H1 (cell line): ENCODE measurements around the gene RIN2. TPM values are rescaled to one million over a fixed set of nuclear protein-coding genes. Genes with fewer than 3 reads are reported as not detected.

Experiments
- CTCF ChIA-PET: fragments of 300-600 bp; sonication (Branson Sonifier 250); formaldehyde crosslinking; loops from one replicate; lab custom pipeline; 2021; ENCODE audit not compliant: partially characterized antibody; lab: Charles Lee
- POLR2A ChIA-PET: fragments of 300-600 bp; sonication (Branson Sonifier 250); formaldehyde crosslinking; loops from one replicate; lab custom pipeline; 2021; ENCODE audit warnings: inconsistent platforms; ENCODE audit not compliant: partially characterized antibody; lab: Charles Lee
- DNase-seq, 2 experiments: peaks; one replicate each; pipeline versions ENCODE4 v3.0.0 to v3.0.0-alpha.2; 2010 to 2022; ENCODE audit warnings: low spot score in 2 of 2, low read depth in 1 of 2, mixed read lengths in 1 of 2
- FAIRE-seq: peaks from 2 replicates; lab custom pipeline; 2011; peaks lifted over from hg19 to GRCh38; lab: Jason Lieb, UNC
- H2AFZ ChIP-seq: 2 replicates; pipeline ENCODE4 v1.8.1; 2012; ENCODE audit warnings: low read length, inconsistent platforms
- H2AK5ac ChIP-seq: 2 replicates; pipeline ENCODE4 v1.6.1; 2013; ENCODE audit warnings: low read depth, low read length
- H2BK120ac ChIP-seq: replicated peaks from 2 replicates; pipeline ENCODE3; 2013; ENCODE audit warnings: low read depth, low read length, inconsistent platforms
- H2BK12ac ChIP-seq: 2 replicates; pipeline ENCODE4 v1.6.1; 2013; ENCODE audit warnings: low read depth, low read length
- H2BK15ac ChIP-seq: 2 replicates; pipeline ENCODE4 v1.6.1; 2013; ENCODE audit warnings: low read length
- H2BK20ac ChIP-seq: 2 replicates; pipeline ENCODE4 v1.6.1; 2013; ENCODE audit warnings: low read length
- H2BK5ac ChIP-seq: 2 replicates; pipeline ENCODE4 v1.6.1; 2013; ENCODE audit warnings: low read depth, low read length
- H3K14ac ChIP-seq: 2 replicates; pipeline ENCODE4 v1.6.1; 2013; ENCODE audit warnings: inconsistent platforms; ENCODE audit not compliant: insufficient read length
- H3K18ac ChIP-seq: 2 replicates; pipeline ENCODE4 v1.6.1; 2013; ENCODE audit warnings: low read length; ENCODE audit errors: extremely low read depth
- H3K23ac ChIP-seq: 2 replicates; pipeline ENCODE4 v1.6.1; 2013; ENCODE audit warnings: inconsistent platforms; ENCODE audit not compliant: insufficient read length
- H3K23me2 ChIP-seq: 2 replicates; pipeline ENCODE4 v1.6.1; 2013; ENCODE audit warnings: low read depth, low read length
- H3K27ac ChIP-seq: 2 replicates; pipeline ENCODE4 v1.6.1; 2011; ENCODE audit warnings: low read depth, low read length, inconsistent platforms
- H3K27me3 ChIP-seq, 4 experiments: replicated peaks in 1 of 4; 1 replicate in 1 of 4; 2 replicates in 3 of 4; pipeline versions ENCODE4 v1.6.1 to v1.8.1; 2011 to 2013; ENCODE audit warnings: low read length in 3 of 4, mild to moderate bottlenecking in 3 of 4, inconsistent platforms in 2 of 4, mixed read lengths in 2 of 4, moderate library complexity in 1 of 4; ENCODE audit not compliant: control insufficient read depth in 3 of 4, insufficient read depth in 3 of 4; ENCODE audit errors: extremely low read depth in 1 of 4
- H3K36me3 ChIP-seq, 4 experiments: 2 replicates each; pipeline versions ENCODE4 v1.6.1 to v1.8.1; 2011 to 2013; ENCODE audit warnings: mild to moderate bottlenecking in 4 of 4, low read length in 3 of 4, moderate library complexity in 2 of 4, control low read depth in 1 of 4, inconsistent platforms in 1 of 4; ENCODE audit not compliant: insufficient read depth in 4 of 4, control insufficient read depth in 2 of 4
- H3K4ac ChIP-seq: replicated peaks from 2 replicates; pipeline ENCODE3; 2013; ENCODE audit warnings: low read length, low read depth, mixed read lengths, inconsistent platforms; ENCODE audit not compliant: insufficient read length
- H3K4me1 ChIP-seq, 4 experiments: replicated peaks in 1 of 4; 1 replicate in 1 of 4; 2 replicates in 3 of 4; pipeline versions ENCODE4 v1.6.1 to v1.8.1; 2011 to 2013; ENCODE audit warnings: low read length in 3 of 4, inconsistent platforms in 2 of 4, mixed read lengths in 1 of 4; ENCODE audit not compliant: insufficient read depth in 4 of 4, control insufficient read depth in 3 of 4
- H3K4me2 ChIP-seq, 2 experiments: 2 replicates each; pipeline versions ENCODE4 v1.6.1 to v1.8.1; 2011 to 2013; ENCODE audit warnings: low read depth in 2 of 2, low read length in 2 of 2, control low read depth in 1 of 2, inconsistent platforms in 1 of 2, mild to moderate bottlenecking in 1 of 2; ENCODE audit not compliant: insufficient read depth in 1 of 2
- H3K4me3 ChIP-seq, 4 experiments: fragments of 200-600, 300-600 bp in 1 of 4; sonication (generic), shearing (Covaris generic), sonication (Bioruptor Twin) in 1 of 4; 2 replicates each; pipeline versions ENCODE4 v1.5.1 to v1.8.1; 2011 to 2016; ENCODE audit warnings: low read length in 4 of 4, low read depth in 3 of 4, control low read depth in 2 of 4, inconsistent platforms in 2 of 4, mild to moderate bottlenecking in 2 of 4, mixed read lengths in 1 of 4, moderate library complexity in 1 of 4; ENCODE audit not compliant: insufficient read depth in 2 of 4; ENCODE audit errors: extremely low read depth in 1 of 4
- H3K56ac ChIP-seq: replicated peaks from 2 replicates; pipeline ENCODE3; 2013; ENCODE audit warnings: low read depth, mild to moderate bottlenecking, mixed read lengths, low read length, inconsistent platforms; ENCODE audit not compliant: insufficient read length
- H3K79me1 ChIP-seq: 2 replicates; pipeline ENCODE4 v1.6.1; 2013; ENCODE audit warnings: low read depth, low read length, control low read depth
- H3K79me2 ChIP-seq, 2 experiments: 2 replicates each; pipeline versions ENCODE4 v1.6.1 to v1.8.1; 2012 to 2013; ENCODE audit warnings: low read length in 2 of 2, mild to moderate bottlenecking in 2 of 2, inconsistent platforms in 1 of 2; ENCODE audit not compliant: insufficient read depth in 2 of 2, control insufficient read depth in 1 of 2
- H3K9ac ChIP-seq, 4 experiments: replicated peaks in 1 of 4; 1 replicate in 1 of 4; 2 replicates in 3 of 4; pipeline versions ENCODE4 v1.6.1 to v1.8.1; 2011 to 2013; ENCODE audit warnings: low read depth in 3 of 4, low read length in 3 of 4, control low read depth in 2 of 4, mild to moderate bottlenecking in 2 of 4, moderate library complexity in 2 of 4, inconsistent platforms in 1 of 4; ENCODE audit errors: extremely low read depth in 1 of 4
- H3K9me3 ChIP-seq, 2 experiments: 2 replicates each; pipeline versions ENCODE4 v1.6.1 to v1.8.1; 2012 to 2013; ENCODE audit warnings: mild to moderate bottlenecking in 2 of 2, moderate library complexity in 2 of 2, control low read depth in 1 of 2, inconsistent platforms in 1 of 2, low read depth in 1 of 2, low read length in 1 of 2, mixed read lengths in 1 of 2; ENCODE audit not compliant: insufficient read depth in 2 of 2
- H4K20me1 ChIP-seq, 2 experiments: replicated peaks in 1 of 2; 2 replicates each; pipeline versions ENCODE3 to v1.8.1; 2011 to 2013; ENCODE audit warnings: inconsistent platforms in 2 of 2, low read length in 2 of 2, mild to moderate bottlenecking in 1 of 2; ENCODE audit not compliant: insufficient read depth in 2 of 2, control insufficient read depth in 1 of 2
- H4K5ac ChIP-seq: 2 replicates; pipeline ENCODE4 v1.6.1; 2013; ENCODE audit warnings: low read length, low read depth, mixed read lengths, inconsistent platforms; ENCODE audit not compliant: insufficient read length
- H4K8ac ChIP-seq: 2 replicates; pipeline ENCODE4 v1.8.0; 2013; ENCODE audit warnings: mild to moderate bottlenecking, moderate library complexity, low read length, inconsistent platforms; ENCODE audit not compliant: insufficient read depth; ENCODE audit errors: extremely low read depth
- H4K91ac ChIP-seq: replicated peaks from 2 replicates; pipeline ENCODE3; 2013; ENCODE audit warnings: low read length, mixed read lengths, inconsistent platforms; ENCODE audit not compliant: insufficient read length
- CTCF ChIP-seq, 3 experiments: IDR thresholded peaks; 1 replicate in 2 of 3; 2 replicates in 1 of 3; pipeline versions ENCODE4 v1.5.1 to v1.6.1; 2011; ENCODE audit warnings: low read length in 3 of 3, mild to moderate bottlenecking in 3 of 3, inconsistent platforms in 2 of 3, low read depth in 1 of 3, moderate library complexity in 1 of 3; ENCODE audit not compliant: insufficient read depth in 1 of 3; ENCODE audit errors: control extremely low read depth in 1 of 3
- EZH2 ChIP-seq: fragments of 200-600 bp; sonication (generic); IDR thresholded peaks from 2 replicates; pipeline ENCODE4 v1.7.1; 2012; ENCODE audit warnings: low read depth, mild to moderate bottlenecking, moderate library complexity, low read length, inconsistent platforms; ENCODE audit not compliant: severe bottlenecking
- GABPA ChIP-seq: IDR thresholded peaks from 2 replicates; pipeline ENCODE4 v1.6.1; 2011; ENCODE audit warnings: mild to moderate bottlenecking, low read length, moderate library complexity, borderline replicate concordance; ENCODE audit not compliant: insufficient read depth
- NANOG ChIP-seq: IDR thresholded peaks from 2 replicates; pipeline ENCODE4 v1.6.1; 2011; ENCODE audit warnings: low read length, low read depth, mild to moderate bottlenecking, inconsistent platforms; ENCODE audit not compliant: insufficient read depth, poor library complexity, severe bottlenecking
- POU5F1 ChIP-seq: IDR thresholded peaks from 2 replicates; pipeline ENCODE4 v1.6.1; 2011; ENCODE audit warnings: low read depth, mild to moderate bottlenecking, low read length, moderate library complexity
- RNF2 ChIP-seq: fragments of 200-900, 300-1000 bp; sonication (generic); IDR thresholded peaks from 2 replicates; pipeline ENCODE4 v1.7.1; 2016; ENCODE audit warnings: borderline replicate concordance, low read depth, mild to moderate bottlenecking, antibody characterized with exemption, low read length; ENCODE audit not compliant: poor library complexity, severe bottlenecking; ENCODE audit errors: missing control alignments
- RXRA ChIP-seq: IDR thresholded peaks from 2 replicates; pipeline ENCODE4 v1.6.1; 2011; ENCODE audit warnings: low read depth, mild to moderate bottlenecking, low read length, moderate library complexity; ENCODE audit not compliant: insufficient read depth
- SAP30 ChIP-seq: fragments of 300-600 bp; sonication (generic); IDR thresholded peaks from 2 replicates; pipeline ENCODE4 v1.7.1; 2012; ENCODE audit warnings: low read length, moderate library complexity, mild to moderate bottlenecking, inconsistent platforms; ENCODE audit not compliant: insufficient read depth, insufficient replicate concordance
- SP1 ChIP-seq: IDR thresholded peaks from 2 replicates; pipeline ENCODE4 v1.6.1; 2011; ENCODE audit warnings: low read depth, low read length
- YY1 ChIP-seq: IDR thresholded peaks from 2 replicates; pipeline ENCODE4 v1.6.1; 2011; ENCODE audit warnings: low read depth, mild to moderate bottlenecking, low read length
- WGBS, 2 experiments: shearing (Covaris generic) in 1 of 2; methylation state at CpG; one replicate each; pipeline versions ENCODE4 v1.1.6 to v1.1.7; 2013 to 2015; ENCODE audit warnings: low lambda C conversion rate in 2 of 2, mixed read lengths in 2 of 2, inconsistent platforms in 1 of 2, low coverage in 1 of 2, missing lambda C conversion rate in 1 of 2; ENCODE audit not compliant: insufficient replicate concordance in 2 of 2, insufficient coverage in 1 of 2, insufficient read length in 1 of 2; ENCODE audit errors: extremely low coverage in 1 of 2, missing lambda C conversion rate in 1 of 2; 5-methylcytosine and 5-hydroxymethylcytosine counted together
- polyA plus RNA-seq, 7 experiments: library from polyadenylated mRNA; depleted of rRNA in 3 of 7; stranded (reverse) in 5 of 7; unstranded in 2 of 7; fragments of >200 nt in 5 of 7; fragments of 200-250 nt in 2 of 7; gene quantifications; 1 replicate in 5 of 7; 2 replicates in 1 of 7; 4 replicates in 1 of 7; pipeline versions ENCODE4 v1.2.1 to v1.2.3, GENCODE V29; 2011 to 2013; ENCODE audit warnings: missing spikeins in 2 of 7, mixed read lengths in 2 of 7
- total RNA-seq: library from RNA; stranded (reverse); fragmentation: NEBNext Ultra II Directional; extraction: Animal tissue kit (Norgen Biotek cat#: 25700); gene quantifications from 2 replicates; pipeline ENCODE4 v1.2.1, GENCODE V29; 2021

RIN2 gene
- total and polyA plus RNA-seq, 2 of the 8 experiments (the other 6 are each of a cell fraction or from before 2014, with no cell fraction given) = 0.20 to 1.3 TPM

- Histone ChIP-seq H2BK20ac (no peak overlapping the region), H2BK5ac (no peak overlapping the region), H3K79me2 (no peaks in the 10 kb centered on the region), H3K18ac (no peak overlapping the region), H3K14ac (no peak overlapping the region), H2AFZ (no peak overlapping the region), H4K20me1 (no peaks in the 10 kb centered on the region), H3K56ac (no peak overlapping the region), H3K4me2 (no peak overlapping the region), H3K27me3 (no peaks in the 10 kb centered on the region), H4K91ac (no peak overlapping the region), H4K8ac (no peak overlapping the region), H3K23me2 (no peaks in the 10 kb centered on the region), H3K79me1 (no peaks in the 10 kb centered on the region; the same call in 1 of the 2 replicates), H2BK12ac (no peak overlapping the region), H3K27ac (no peak overlapping the region), H4K5ac (no peak overlapping the region), H3K4ac (no peak overlapping the region), H2AK5ac (no peak overlapping the region), H3K4me3 (no peak overlapping the region), H3K9ac (no peak overlapping the region), H2BK15ac (no peak overlapping the region), H3K23ac (no peak overlapping the region), H2BK120ac (no peak overlapping the region), H3K36me3 (no peaks in the 10 kb centered on the region), H3K9me3 (peaks cover 4 to 9% of the 10 kb centered on the region in 2 experiments; a peak in 2 of 4 replicates), H3K4me1 (peaks cover 0 to 5% (median 2%) of the 10 kb centered on the region in 4 experiments; a peak in 3 of 7 replicates)
- FAIRE-seq (no peak), DNase-seq (no peak)
- ChIA-PET POLR2A (no interaction called here), CTCF (interaction anchor here (0.5 kb wide), 1 partner anchor 12 kb away, joined by 4 read pairs; no protein-coding TSS in a partner anchor)
- 89% methylated on average over 4 of the region's 4 CpGs; no CpG with 5 or more reads in 1 of the 2 experiments for WGBS, 2 experiments
- TF ChIP-seq RXRA (no peak), EZH2 (no peak), SP1 (no peak), RNF2 (no peak), YY1 (no peak), GABPA (no peak), NANOG (no peak), SAP30 (no peak), POU5F1 (no peak), CTCF (IDR thresholded peaks at IDR 0.05; ENCODE audit: control extremely low read depth in 1 of 3, insufficient read depth in 1 of 3, low read depth in 1 of 3, low read length in 3 of 3) (no peak)
These were observed 10.2 kb upstream of the RIN2 start for GRCh38 chr20:19747903-19748302.
